ENCODE data around the gene FASN.

FASN gene

DNA sequence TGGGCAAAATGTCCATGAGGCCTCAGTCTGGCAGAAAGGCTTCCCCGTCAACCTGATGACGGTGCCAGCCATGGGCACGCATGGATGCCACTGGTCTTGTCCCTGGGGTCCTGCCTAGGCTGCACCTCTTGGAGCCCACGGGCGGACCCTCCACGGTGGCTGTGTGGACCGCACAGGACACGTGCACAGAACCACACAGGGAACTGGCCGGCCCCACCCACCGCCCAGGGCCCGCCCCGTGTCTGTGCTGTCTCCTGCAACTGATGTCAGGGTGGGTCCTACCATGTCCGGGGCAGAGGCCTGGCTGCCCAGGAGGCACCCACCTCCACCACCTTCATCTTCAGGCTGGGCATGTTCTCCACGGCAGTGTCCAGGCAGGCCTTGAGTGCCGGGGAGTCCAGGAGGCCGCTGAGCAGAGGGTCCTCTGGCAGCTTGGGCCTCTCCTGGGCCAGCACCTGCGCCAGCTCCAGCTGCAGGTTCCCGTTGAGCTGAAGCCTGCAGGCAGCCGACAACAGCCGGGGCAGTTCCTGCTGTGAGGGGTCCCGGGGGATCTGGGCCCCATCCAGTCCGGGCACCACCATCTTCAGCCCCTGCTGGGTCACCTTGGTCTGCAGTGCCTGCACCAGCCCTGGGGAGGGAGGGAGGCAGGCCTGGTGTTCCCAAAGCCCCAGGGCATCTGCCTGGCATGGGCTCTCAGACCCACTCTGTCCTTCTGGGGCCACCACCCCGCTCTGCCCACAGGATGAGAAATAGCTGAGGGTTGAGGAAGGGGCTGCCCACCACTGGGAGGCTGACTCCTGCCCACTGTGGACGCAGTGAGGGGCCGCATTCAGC, 11.9 kb downstream of the FASN start:
- TF ChIP-seq, protein P1, sequence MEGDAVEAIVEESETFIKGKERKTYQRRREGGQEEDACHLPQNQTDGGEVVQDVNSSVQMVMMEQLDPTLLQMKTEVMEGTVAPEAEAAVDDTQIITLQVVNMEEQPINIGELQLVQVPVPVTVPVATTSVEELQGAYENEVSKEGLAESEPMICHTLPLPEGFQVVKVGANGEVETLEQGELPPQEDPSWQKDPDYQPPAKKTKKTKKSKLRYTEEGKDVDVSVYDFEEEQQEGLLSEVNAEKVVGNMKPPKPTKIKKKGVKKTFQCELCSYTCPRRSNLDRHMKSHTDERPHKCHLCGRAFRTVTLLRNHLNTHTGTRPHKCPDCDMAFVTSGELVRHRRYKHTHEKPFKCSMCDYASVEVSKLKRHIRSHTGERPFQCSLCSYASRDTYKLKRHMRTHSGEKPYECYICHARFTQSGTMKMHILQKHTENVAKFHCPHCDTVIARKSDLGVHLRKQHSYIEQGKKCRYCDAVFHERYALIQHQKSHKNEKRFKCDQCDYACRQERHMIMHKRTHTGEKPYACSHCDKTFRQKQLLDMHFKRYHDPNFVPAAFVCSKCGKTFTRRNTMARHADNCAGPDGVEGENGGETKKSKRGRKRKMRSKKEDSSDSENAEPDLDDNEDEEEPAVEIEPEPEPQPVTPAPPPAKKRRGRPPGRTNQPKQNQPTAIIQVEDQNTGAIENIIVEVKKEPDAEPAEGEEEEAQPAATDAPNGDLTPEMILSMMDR (conservative IDR thresholded peaks at IDR 0.05; ENCODE audit: low read length), result no peak
- DNase-seq (ENCODE audit: low read depth), result no peak
- no peak overlapping the region for H3K4me3 ChIP-seq (ENCODE audit: low read length)

DNA sequence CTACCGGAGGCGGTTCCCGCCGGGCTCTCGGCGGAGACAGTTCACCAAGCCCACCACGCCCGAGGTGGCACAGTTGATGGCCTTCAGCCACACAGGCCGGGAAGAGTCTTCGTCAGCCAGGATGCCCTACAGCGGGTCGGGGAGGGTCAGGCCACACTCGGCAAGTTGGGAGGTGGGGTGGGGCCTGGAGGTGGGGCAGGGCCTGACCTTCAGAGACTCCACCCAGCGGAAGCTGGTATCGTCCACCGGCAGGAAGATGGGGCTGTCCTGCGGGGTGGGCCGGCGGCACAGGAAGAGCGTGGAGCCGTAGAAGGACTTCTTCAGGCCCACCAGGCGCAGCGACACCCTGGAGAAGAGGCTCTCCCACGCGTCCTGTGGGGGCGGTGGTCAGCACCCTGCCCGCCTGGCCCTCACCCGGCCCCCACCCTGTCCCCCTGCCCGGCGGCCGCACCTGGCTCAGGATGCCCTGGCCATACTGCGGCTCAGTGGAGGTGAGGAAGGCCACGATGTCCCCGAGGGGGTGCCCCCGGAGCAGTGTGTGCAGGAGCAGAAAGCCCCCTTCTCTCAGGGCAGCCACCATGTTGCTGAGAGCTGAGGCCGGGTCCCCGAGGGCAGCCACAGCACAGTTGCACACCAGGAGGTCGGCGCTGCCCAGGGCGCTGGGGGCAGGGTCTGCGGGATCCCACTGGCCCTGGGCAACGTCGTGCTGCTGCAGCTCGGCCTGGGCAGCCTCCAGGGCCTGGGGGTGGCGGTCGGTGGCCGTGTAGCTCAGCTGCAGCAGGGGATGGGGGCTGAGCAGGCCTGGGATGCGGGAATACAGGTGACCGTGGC, 12.8 kb downstream of the FASN start:
- TF ChIP-seq, protein P1 (conservative IDR thresholded peaks at IDR 0.05; ENCODE audit: low read length), result no peak
- no peak for DNase-seq (ENCODE audit: low read depth)
- H3K4me3 ChIP-seq (ENCODE audit: low read length), result no peak overlapping the region

DNA sequence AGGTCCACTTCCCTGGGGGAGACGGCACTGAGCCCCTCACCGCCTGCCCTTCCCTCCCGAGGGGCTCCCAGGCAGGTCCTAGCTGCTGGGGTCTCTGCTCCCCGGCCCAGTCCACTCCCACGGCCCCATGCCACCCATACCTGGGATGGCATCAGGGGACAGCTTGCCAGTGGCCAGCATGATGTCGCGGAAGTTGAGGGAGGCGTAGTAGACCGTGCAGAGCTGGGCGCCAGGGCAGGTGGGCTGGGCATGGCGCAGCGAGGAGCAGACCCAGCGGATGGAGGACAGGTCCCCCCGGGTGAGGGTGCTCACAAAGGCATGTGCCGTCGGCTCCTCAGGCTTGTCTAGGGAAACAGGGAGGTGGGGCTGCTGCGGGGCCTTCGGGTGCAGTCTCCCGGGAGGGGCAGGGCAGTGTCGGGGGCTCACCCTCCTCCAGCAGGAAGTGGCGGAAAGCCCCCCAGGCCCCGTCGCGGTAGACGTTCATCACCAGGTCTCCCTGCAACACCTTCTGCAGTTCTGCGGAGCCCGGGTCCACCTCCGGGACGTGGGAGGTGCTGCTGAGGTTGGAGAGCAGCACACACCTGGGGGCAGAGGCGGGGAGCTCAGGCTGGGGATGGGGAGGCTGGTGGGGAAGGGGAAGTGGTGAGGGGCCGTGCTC, 13.5 kb downstream of the FASN start:
- DNase-seq (ENCODE audit: low read depth), result no peak
- no peak overlapping the region for H3K4me3 ChIP-seq (ENCODE audit: low read length)
- TF ChIP-seq, protein P1 (conservative IDR thresholded peaks at IDR 0.05; ENCODE audit: low read length), result no peak

DNA sequence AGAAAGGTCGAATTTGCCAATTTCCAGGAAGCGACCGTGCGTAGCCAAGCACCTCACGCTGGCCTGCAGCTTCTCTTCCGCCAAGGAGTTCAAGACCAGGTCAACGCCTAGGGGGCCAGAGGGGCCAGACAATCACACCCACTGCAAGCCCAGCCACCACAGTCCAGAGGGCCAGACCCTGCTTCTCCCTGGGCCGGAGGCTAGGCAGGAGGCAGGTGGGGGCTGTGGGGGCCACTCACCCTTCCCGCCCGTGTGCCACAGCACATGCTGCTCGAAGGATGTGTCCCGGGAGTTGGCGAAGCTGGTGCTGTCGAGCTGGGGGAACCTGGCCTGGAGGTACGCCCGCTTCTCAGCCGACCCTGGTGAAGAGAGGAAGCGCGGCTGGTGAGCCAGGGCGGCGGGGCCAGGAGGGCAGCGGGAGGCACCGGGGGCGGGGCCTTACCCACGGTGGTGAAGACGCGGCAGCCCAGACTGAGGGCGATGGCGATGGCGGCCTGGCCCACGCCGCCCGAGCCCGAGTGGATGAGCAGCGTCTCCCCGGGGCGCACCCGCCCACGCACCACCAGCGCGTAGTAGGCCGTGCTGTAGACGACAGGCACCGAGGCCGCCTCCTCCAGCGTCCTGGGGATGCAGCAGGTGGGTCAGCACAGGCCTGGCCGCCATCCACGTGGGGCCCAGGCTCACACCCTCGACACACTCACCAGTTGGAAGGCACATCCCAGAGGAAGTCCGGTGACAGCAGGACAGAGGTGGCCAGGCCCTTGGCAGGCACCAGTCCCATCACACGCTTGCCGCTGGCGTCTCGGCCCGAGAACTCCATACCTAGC, 14.3 kb downstream of the FASN start:
- DNase-seq (ENCODE audit: low read depth), result no peak
- TF ChIP-seq, protein P1 (conservative IDR thresholded peaks at IDR 0.05; ENCODE audit: low read length), result no peak
- H3K4me3 ChIP-seq (ENCODE audit: low read length), result no peak overlapping the region

DNA sequence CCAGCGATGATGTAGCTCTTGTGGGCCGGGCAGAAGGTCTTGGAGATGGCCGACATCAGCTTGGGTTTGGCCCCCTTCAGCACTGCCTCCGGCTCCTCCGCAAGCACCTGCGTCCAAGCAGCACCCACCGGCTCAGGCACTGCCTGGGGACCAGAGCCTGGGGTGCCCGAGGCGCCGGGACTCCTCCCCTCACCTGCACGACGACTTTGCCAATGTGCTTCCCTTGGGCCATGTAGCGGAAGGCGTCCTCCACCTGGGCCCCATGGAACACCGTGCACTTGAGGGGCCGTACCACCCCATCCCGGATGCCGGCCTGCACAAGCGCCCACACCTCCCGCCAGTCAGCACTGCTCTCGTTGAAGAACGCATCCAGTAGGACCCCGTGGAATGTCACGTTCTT, 15.0 kb downstream of the FASN start:
- H3K4me3 ChIP-seq (ENCODE audit: low read length), result no peak overlapping the region
- DNase-seq (ENCODE audit: low read depth), result no peak
- TF ChIP-seq, protein P1 (conservative IDR thresholded peaks at IDR 0.05; ENCODE audit: low read length), result no peak

DNA sequence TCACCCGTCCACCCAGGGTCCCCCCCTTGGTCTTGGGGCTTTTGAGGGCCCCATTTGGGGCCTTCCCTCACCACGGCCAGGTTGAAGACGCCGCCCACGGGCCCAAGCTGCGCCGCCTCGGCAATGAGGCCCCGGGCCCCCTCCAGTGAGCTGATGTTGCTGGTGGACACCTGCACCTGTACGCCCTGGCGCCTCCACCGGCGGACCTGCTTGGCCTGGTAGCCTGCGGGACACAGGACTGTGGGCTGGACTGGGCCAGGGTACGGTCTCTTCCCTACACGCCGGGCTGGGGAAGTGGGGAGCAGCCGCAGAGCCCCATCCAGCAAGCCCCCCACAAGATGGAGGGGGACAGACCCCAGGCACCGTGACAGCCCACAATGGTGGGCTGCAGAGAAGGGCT, 15.6 kb downstream of the FASN start:
- DNase-seq (ENCODE audit: low read depth), result no peak
- H3K4me3 ChIP-seq (ENCODE audit: low read length), result no peak overlapping the region
- TF ChIP-seq, protein P1 (conservative IDR thresholded peaks at IDR 0.05; ENCODE audit: low read length), result no peak
